HG03354 (cell line): Measurements from ENCODE around the gene TSPY4.
"Not testable (repeated sequence)": the region's sequence is repeated elsewhere in the genome, so short reads cannot be mapped to it uniquely, and the experiment has no call there.

Experiments
- ATAC-seq: cut with Tn5 transposase; IDR thresholded peaks from one replicate; pipeline ENCODE4 v1.9.1; 2021; ENCODE audit warnings: mild to moderate bottlenecking; ENCODE audit not compliant: unreplicated experiment, poor library complexity, severe bottlenecking

The TSPY4 gene, protein sequence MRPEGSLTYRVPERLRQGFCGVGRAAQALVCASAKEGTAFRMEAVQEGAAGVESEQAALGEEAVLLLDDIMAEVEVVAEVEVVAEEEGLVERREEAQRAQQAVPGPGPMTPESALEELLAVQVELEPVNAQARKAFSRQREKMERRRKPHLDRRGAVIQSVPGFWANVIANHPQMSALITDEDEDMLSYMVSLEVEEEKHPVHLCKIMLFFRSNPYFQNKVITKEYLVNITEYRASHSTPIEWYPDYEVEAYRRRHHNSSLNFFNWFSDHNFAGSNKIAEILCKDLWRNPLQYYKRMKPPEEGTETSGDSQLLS

DNA sequence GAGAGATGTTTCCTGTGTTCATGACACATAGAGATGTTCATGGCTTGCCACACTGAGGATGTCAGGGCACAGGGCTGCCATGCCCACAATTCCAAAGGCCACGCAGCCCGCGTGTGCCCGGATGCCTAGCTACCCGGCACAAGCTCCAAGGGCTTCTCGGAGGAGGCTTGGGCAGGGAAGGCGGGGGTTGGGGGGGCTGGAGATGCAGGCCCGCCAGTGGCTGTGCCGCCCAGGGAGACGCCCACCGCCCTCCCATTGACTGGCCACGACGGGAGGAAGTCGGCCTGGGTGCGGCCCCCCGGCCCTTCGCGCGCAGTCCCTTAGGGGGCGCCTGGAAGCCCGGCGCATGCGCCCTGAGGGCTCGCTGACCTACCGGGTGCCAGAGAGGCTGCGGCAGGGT, at the start of gene TSPY4:
Gene TSPY4 (plus strand): TSS at position 301 of the 400 bp plus-strand sequence. CDS start 46 bp downstream, at position 347.
- ATAC-seq = not testable (repeated sequence)

DNA sequence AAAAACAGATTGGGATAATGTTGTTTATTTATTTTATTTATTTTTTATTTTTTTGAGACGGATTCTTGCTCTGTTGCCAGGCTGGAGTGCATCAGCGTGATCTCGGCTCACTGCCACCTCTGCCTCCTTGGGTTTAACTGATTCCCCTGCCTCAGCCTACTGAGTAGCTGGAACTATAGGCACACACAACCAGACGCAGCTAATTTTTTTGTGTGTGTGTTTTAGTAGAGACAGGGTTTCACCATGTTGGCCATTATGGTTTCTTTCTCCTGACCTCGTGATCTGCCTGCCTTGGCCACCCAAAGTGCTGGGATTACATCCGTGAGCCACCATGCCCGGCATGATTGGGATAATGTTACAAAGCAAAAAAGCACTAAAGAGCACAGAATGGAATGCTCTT, 16.3 kb upstream of the TSPY4 start:
- ATAC-seq = no peak

DNA sequence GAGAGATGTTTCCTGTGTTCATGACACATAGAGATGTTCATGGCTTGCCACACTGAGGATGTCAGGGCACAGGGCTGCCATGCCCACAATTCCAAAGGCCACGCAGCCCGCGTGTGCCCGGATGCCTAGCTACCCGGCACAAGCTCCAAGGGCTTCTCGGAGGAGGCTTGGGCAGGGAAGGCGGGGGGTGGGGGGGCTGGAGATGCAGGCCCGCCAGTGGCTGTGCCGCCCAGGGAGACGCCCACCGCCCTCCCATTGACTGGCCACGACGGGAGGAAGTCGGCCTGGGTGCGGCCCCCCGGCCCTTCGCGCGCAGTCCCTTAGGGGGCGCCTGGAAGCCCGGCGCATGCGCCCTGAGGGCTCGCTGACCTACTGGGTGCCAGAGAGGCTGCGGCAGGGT, 20.2 kb downstream of the TSPY4 start, which contains the start of gene TSPY8:
Gene TSPY8 (plus strand): TSS at position 301 of the 400 bp plus-strand sequence. CDS start 46 bp downstream, at position 347.
- ATAC-seq = not testable (repeated sequence)
